ENCODE results near the gene RNF41.
A peak's percentile ranks its signal among the peaks of the same experiment; 100 is the strongest.

Gene RNF41

GRCh38 chr12:56234746-56235436 is 13.2 kb upstream of the RNF41 start:
- TF ChIP-seq CTCF (IDR thresholded peaks at IDR 0.05; ENCODE audit: low read depth, low read length, missing control alignments) = no peak
- no peak overlapping the region for H3K4me3 ChIP-seq (ENCODE audit: low read depth, low read length)
- no peak for DNase-seq (ENCODE audit: low read depth)

GRCh38 chr12:56231184-56231582 is 9.5 kb upstream of the RNF41 start:
- DNase-seq (ENCODE audit: low read depth) = no peak
- H3K4me3 ChIP-seq (ENCODE audit: low read depth, low read length) = no peak overlapping the region
- no peak for TF ChIP-seq CTCF (IDR thresholded peaks at IDR 0.05; ENCODE audit: low read depth, low read length, missing control alignments)

- H3K4me3 ChIP-seq (ENCODE audit: low read depth, low read length) = no peak overlapping the region
- DNase-seq (ENCODE audit: low read depth) = no peak
Observed at GRCh38 chr12:56230432-56231183, 8.9 kb upstream of the RNF41 start.

GRCh38 chr12:56229916-56230431 is 8.3 kb upstream of the RNF41 start, which contains the start of gene SLC39A5:
SLC39A5 (plus strand) TSS chr12:56230051; CDS start chr12:56231275, 1,224 bp downstream.
- no peak for DNase-seq (ENCODE audit: low read depth)
- no peak for TF ChIP-seq CTCF (IDR thresholded peaks at IDR 0.05; ENCODE audit: low read depth, low read length, missing control alignments)
- no peak within 1 kb of the TSS for H3K4me3 ChIP-seq (ENCODE audit: low read depth, low read length)

More at GRCh38 chr12:56230432-56231183, 8.9 kb upstream of the RNF41 start:
- TF ChIP-seq CTCF (IDR thresholded peaks at IDR 0.05; ENCODE audit: low read depth, low read length, missing control alignments) = no peak

- TF ChIP-seq CTCF (IDR thresholded peaks at IDR 0.05; ENCODE audit: low read depth, low read length, missing control alignments) = no peak
- no peak overlapping the region for H3K4me3 ChIP-seq (ENCODE audit: low read depth, low read length)
- DNase-seq (ENCODE audit: low read depth) = no peak
Observed at GRCh38 chr12:56229082-56229481, 7.4 kb upstream of the RNF41 start.

GRCh38 chr12:56224954-56225353 is 3.2 kb upstream of the RNF41 start:
- TF ChIP-seq CTCF (IDR thresholded peaks at IDR 0.05; ENCODE audit: low read depth, low read length, missing control alignments) = no peak
- DNase-seq (ENCODE audit: low read depth) = no peak
- H3K4me3 ChIP-seq (ENCODE audit: low read depth, low read length) = peak overlapping the region; percentile 60

Measured in GM12864 (cell line).